NCI-H2196 (cell line): ENCODE measurements around the gene SLC9B1.

ENCODE experiments used
- DNase-seq: peaks from one replicate; lab custom pipeline; 2025; ENCODE audit not compliant: unreplicated experiment; lab: John Stamatoyannopoulos, UW

The SLC9B1 gene

GRCh38 chr4:103019308-103020124 lies at the start of gene SLC9B1:
Gene SLC9B1, minus strand, starts transcription at chr4:103019705. Its CDS starts 27,994 bp downstream, at chr4:102991711.
- DNase-seq = peak; percentile 84

GRCh38 chr4:103067841-103068547 lies 48.5 kb upstream of the SLC9B1 start:
- DNase-seq = no peak

- DNase-seq = no peak
Measured at GRCh38 chr4:103060453-103061148, 41.1 kb upstream of the SLC9B1 start.

- no peak for DNase-seq
Measured at GRCh38 chr4:103054030-103054429, 34.5 kb upstream of the SLC9B1 start.

GRCh38 chr4:103052779-103053178 lies 33.3 kb upstream of the SLC9B1 start:
- DNase-seq = no peak

GRCh38 chr4:103052145-103052544 lies 32.6 kb upstream of the SLC9B1 start:
- no peak for DNase-seq

- DNase-seq = no peak
Measured at GRCh38 chr4:103050736-103051436, 31.4 kb upstream of the SLC9B1 start.

- peak; percentile 2 for DNase-seq
Measured at GRCh38 chr4:103046416-103047290, 27.1 kb upstream of the SLC9B1 start.

- DNase-seq = no peak
Measured at GRCh38 chr4:103044183-103044582, 24.7 kb upstream of the SLC9B1 start.

GRCh38 chr4:103036169-103036568 lies 16.7 kb upstream of the SLC9B1 start:
- no peak for DNase-seq

GRCh38 chr4:103032574-103032973 lies 13.1 kb upstream of the SLC9B1 start:
- no peak for DNase-seq

GRCh38 chr4:103030791-103031190 lies 11.3 kb upstream of the SLC9B1 start:
- no peak for DNase-seq

GRCh38 chr4:103029300-103029699 lies 9.8 kb upstream of the SLC9B1 start:
- DNase-seq = no peak

- DNase-seq = no peak
Measured at GRCh38 chr4:103026868-103027267, 7.4 kb upstream of the SLC9B1 start.

- no peak for DNase-seq
Measured at GRCh38 chr4:103024996-103025395, 5.5 kb upstream of the SLC9B1 start.

GRCh38 chr4:103021120-103021519 lies 1.6 kb upstream of the SLC9B1 start:
- DNase-seq = no peak

- no peak for DNase-seq
Measured at GRCh38 chr4:103018391-103019307, 856 bp downstream of the SLC9B1 start.

- no peak for DNase-seq
Measured at GRCh38 chr4:103012551-103012950, 7.0 kb downstream of the SLC9B1 start.

GRCh38 chr4:103012060-103012459 lies 7.4 kb downstream of the SLC9B1 start:
- peak; percentile 21 for DNase-seq
